ENCODE data around the gene SSNA1. TPM values are rescaled to one million over a fixed set of nuclear protein-coding genes. Genes with fewer than 3 reads are reported as not detected.

Gene SSNA1
- total and polyA plus RNA-seq, 9 of the 15 experiments (the other 6 are each of a cell fraction or from before 2014, with no cell fraction given) = 1.9 to 130 (median 57.1) TPM

- TF ChIP-seq MGA (IDR thresholded peaks at IDR 0.05) (peak; percentile 28; the same call in 1 of the 2 replicates), HMGXB4 (CRISPR knock-in tag; IDR thresholded peaks at IDR 0.05) (no peak), ZNF140 (CRISPR knock-in tag; IDR thresholded peaks at IDR 0.05) (no peak), RHOXF2B (CRISPR knock-in tag; conservative IDR thresholded peaks at IDR 0.05) (no peak), HCFC1 (IDR thresholded peaks at IDR 0.05; ENCODE audit: low read depth, low read length) (peak; percentile 72), ZNF232 (CRISPR knock-in tag; IDR thresholded peaks at IDR 0.05) (no peak), MCM2 (IDR thresholded peaks at IDR 0.05; ENCODE audit: low read depth) (no peak), ZNF436 (CRISPR knock-in tag; IDR thresholded peaks at IDR 0.05) (no peak)
- TF ChIP-seq, protein P1, sequence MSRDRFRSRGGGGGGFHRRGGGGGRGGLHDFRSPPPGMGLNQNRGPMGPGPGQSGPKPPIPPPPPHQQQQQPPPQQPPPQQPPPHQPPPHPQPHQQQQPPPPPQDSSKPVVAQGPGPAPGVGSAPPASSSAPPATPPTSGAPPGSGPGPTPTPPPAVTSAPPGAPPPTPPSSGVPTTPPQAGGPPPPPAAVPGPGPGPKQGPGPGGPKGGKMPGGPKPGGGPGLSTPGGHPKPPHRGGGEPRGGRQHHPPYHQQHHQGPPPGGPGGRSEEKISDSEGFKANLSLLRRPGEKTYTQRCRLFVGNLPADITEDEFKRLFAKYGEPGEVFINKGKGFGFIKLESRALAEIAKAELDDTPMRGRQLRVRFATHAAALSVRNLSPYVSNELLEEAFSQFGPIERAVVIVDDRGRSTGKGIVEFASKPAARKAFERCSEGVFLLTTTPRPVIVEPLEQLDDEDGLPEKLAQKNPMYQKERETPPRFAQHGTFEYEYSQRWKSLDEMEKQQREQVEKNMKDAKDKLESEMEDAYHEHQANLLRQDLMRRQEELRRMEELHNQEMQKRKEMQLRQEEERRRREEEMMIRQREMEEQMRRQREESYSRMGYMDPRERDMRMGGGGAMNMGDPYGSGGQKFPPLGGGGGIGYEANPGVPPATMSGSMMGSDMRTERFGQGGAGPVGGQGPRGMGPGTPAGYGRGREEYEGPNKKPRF (IDR thresholded peaks at IDR 0.05; ENCODE audit: low read depth, low read length) = no peak
- TF ChIP-seq, protein P2, sequence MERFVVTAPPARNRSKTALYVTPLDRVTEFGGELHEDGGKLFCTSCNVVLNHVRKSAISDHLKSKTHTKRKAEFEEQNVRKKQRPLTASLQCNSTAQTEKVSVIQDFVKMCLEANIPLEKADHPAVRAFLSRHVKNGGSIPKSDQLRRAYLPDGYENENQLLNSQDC (CRISPR knock-in tag; IDR thresholded peaks at IDR 0.05) = no peak
Measured at GRCh38 chr9:137223078-137223970, 34.8 kb downstream of the SSNA1 start (continued).
